GM21717 (cell line): ENCODE measurements around the gene PLCH1.

Experiments used
- ATAC-seq: cut with Tn5 transposase; IDR thresholded peaks from one replicate; pipeline ENCODE4 v1.9.1; 2021; ENCODE audit warnings: mild to moderate bottlenecking, moderate library complexity; ENCODE audit not compliant: unreplicated experiment

The PLCH1 gene

DNA sequence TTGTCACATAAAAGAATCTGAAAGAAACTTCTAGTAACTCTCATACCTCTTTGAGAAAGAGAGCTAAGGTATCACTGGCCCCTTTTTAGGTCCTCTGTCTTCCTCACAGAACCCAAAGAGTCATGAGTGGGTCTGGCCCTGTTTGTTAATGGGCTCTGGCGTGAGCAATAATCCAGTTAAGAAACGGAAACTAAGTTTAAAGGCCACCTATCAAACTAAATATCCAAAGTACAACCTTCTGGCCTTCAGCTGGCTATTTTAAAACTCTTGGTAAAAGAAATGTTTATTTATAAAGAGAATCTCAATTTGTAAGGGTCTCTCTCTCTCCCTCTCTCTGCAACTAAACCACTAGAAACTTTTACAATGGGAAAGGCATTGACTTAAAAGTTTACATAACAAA is 380.4 kb downstream of the PLCH1 start:
- ATAC-seq = no peak

GRCh38 chr3:155363690-155364070 is 381.2 kb downstream of the PLCH1 start:
- ATAC-seq = no peak

DNA sequence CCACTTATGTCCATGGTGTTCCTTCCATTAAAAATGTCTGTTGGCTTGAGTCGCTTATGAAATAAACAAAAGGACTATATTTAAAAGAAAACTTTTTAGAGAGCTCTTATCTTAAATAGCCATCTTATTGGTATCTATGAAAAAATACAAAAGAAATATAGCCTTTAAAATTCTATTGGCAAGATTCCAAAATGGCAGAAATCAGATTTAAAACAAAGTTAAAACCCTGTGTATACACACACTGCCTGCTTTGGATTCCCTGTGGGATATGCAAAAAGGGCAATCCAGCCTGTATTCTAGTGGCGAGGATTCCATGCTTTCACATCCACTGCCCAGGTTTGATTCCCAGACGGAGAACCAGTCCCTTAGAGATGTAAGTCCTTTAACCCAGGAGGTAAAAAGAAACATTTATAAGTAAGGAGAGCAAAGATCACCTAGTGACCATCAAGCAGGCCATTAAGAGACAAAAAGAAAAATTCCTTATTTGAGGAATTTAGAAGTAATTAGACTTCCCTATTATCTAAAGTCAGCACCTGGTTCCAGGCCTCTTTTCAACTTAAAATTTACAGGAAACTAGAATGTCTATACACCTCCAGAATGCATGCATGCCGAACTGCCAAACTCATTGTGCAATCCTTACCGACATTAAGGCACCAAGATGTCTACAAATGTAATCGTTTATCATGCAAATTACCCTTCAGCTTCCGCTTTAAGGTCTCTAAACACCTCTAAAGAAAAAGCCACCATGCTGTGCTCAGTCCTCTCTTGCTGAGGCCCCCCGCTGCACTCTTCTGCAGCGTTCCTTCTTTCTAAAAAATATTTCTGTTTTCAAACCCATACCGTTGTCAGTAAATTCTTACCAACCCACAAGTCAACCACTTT is 381.8 kb downstream of the PLCH1 start:
- no peak for ATAC-seq

- ATAC-seq = no peak
Measured at GRCh38 chr3:155360281-155360680, 384.6 kb downstream of the PLCH1 start.

GRCh38 chr3:155356594-155357370 is 388.1 kb downstream of the PLCH1 start:
- ATAC-seq = no peak

DNA sequence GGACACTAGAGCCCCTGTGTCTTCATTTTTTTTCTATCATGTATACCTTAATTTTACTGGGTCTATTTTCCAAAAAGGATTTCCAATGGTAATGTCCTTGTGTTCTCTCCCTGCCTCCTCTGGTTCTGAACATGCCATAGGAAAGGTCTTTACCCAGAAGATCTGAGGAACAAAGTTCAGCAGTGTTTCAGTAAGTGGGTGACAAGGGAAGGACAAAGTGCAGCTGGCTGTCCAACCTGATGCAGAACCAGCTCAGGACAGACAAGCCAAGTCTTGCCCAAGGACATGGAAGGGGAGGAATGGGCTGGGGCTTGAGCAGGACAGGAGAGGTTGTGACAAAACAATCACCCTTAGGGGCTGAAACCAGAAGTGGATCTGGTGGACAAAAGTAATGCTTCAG is 390.2 kb downstream of the PLCH1 start:
- no peak for ATAC-seq

DNA sequence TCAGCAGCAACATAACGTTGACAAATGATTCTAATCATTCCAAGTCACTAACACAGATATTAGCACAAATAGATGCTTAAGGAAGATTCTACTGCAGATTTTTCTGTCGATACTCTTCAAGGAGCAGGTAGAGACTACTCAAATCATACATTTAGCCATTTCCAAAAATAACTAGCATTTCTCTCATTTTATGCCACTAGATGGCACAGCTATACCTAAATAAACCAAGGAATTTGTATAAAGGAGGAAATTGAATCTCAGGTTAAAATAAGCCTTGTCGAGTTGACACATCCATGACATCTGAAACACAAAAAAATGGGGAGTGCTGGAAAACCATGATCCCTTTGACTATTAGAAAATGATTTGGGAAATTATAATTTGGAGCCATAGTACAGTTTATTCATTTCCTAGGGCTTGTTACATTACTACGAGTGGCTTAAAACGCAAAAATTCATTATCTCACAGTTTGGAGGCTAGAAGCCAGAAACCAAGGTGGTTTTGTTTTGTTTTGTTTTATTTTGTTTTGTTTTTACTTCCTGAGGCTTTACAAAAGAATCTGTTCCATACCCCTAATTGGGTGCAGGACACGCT is 391.9 kb downstream of the PLCH1 start:
- no peak for ATAC-seq

- no peak for ATAC-seq
Measured at GRCh38 chr3:155350571-155350970, 394.3 kb downstream of the PLCH1 start.

- no peak for ATAC-seq
Measured at GRCh38 chr3:155347901-155348300, 397.0 kb downstream of the PLCH1 start.

GRCh38 chr3:155342344-155342743 is 402.5 kb downstream of the PLCH1 start:
- ATAC-seq = no peak

- no peak for ATAC-seq
Measured at GRCh38 chr3:155339052-155339451, 405.8 kb downstream of the PLCH1 start.

DNA sequence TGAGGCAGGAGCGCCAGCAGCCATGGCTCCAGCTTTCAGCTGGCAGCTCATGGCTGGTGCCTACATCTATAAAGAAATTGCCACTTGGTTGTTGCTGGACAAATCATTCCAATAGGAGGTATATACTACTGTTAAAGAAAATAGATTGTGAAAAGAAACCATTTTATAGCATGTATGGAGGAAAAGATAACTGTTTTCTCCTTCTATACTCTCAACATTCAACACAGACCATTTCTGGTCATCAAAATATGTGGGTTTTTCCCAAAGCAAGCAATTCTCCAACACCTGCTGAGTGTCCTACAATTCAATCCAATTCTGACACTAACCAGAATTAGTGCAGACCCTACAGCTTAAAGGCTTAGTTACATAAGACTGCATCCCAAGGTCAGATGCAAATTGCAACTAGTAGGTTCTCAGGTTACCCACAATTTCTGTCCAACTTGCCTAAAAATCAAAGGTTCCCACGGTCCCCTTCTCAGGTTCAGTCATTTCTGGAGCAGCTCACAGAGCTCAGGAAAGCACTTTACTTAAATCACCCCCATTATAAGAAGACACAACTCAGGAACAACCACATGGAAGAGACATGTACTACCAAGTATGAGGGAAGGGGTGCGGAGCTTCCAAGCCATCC is 409.0 kb downstream of the PLCH1 start:
- ATAC-seq = no peak

GRCh38 chr3:155334914-155335723 is 409.8 kb downstream of the PLCH1 start:
- peak; percentile 90 for ATAC-seq

- ATAC-seq = no peak
Measured at GRCh38 chr3:155334215-155334913, 410.5 kb downstream of the PLCH1 start.

GRCh38 chr3:155332716-155333115 is 412.2 kb downstream of the PLCH1 start:
- ATAC-seq = no peak

DNA sequence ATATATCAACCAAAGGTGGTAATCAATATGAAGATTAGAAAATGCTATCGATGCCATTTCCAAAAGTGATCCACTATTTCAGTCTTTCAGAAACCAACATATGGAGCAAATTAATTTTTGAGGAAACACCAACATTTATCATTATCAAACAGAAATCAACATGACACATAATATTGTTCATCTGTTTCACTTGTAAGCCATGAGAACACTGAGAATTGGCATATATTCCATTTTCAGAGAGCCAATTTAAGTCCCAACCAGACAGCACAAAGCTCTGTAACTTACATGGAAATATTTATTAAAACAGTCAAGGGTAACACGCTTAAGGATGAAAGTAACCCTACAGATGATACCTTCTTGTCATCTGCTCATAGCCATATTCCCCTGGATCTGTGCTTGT is 413.8 kb downstream of the PLCH1 start:
- ATAC-seq = no peak

DNA sequence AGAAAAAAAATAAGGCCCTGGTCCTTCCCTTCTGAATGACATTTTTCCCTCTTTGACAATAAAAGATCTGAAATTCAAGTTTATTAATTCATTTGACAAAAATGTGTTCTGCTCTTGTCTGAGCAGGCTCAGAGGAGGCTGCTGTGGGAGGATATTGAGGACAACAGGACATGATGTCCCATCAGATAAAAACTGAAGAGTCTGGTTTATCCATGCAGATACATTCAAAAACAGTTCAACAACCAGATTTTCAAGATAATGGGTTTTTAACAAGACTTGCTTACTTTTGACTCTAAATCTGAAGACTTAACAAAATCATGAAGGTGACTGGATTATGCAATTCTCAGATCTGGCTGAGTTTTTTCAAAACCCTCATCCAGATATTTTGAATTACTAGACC is 414.5 kb downstream of the PLCH1 start:
- ATAC-seq = no peak

DNA sequence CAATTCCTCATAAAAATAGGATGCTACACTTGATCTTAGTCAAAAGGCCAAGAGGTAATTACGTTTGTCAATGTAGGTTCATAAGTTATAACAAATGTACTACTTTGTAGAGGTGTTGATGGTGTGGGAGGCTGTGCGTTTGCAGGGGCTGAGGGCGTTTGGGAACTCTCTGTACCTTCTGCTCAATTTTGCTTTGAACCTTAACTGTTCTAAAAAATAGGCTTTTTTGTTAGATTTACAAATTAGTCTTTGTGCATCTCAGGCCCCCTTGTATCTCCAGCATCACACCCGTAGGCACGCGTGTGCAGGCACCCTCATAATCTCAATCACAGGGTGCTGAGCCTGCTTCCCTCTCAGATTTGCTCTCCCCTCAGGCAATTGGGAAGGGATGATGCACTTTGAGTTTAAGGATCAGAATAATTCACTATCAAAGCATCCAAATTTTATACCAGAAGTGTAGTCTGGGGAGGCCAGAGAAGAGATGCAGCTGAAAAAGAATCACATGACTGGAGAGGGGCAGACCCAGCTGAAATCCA is 415.3 kb downstream of the PLCH1 start:
- no peak for ATAC-seq

DNA sequence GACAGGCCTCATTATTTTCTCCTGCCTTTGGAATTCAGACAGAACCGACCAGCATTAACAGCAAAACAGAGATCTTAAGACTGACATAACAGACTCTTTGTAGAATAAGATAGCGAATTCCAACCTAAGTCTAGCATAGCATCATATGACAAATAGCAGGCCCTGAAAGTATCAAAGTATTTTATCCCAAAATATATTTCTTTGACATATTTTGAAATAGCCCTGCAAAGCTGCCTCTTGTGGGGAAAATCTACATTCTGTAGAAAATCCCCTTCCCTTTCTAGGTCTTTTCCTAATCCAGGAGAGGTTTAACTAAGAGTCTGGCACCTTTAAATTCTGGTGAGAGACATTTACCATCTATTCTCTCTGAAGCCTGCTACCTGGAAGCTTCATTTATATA is 417.0 kb downstream of the PLCH1 start:
- ATAC-seq = no peak

DNA sequence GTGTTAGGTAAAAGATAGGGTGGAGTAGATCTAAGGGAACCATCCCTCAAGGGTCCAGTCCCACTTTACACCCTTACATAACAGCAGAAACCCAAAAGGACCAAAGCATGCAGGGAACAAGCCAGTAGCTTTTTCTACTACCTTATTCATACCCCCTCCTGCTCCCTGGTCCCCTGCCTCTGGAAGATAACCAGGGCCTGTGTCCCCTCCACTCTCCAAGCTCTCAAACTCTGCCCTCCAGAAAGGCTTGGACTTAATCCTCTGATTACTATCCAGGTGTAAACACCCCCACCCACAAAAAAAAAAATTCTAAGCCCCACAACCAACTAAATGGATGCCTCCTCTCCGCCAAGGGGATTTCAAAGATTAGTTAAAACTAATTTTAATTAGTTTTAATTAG is 417.4 kb downstream of the PLCH1 start:
- ATAC-seq = no peak
